ENCODE results near the gene LPP.
"Not testable (repeated sequence)": the region's sequence is repeated elsewhere in the genome, so short reads cannot be mapped to it uniquely, and the experiment has no call there.

The LPP gene

GRCh38 chr3:188154014-188154808, at the start of gene LPP:
Gene LPP (plus strand): TSS chr3:188154157. CDS start chr3:188406121, 251,964 bp downstream.
- peak; percentile 88 to 90 for DNase-seq

- no peak for DNase-seq
These were observed 48.0 kb upstream of the LPP start for GRCh38 chr3:188106006-188106405.

GRCh38 chr3:188106454-188106853, 47.5 kb upstream of the LPP start:
- no peak for DNase-seq

- no peak for DNase-seq
These were observed 46.8 kb upstream of the LPP start for GRCh38 chr3:188106887-188107830.

- no peak for DNase-seq
These were observed 45.1 kb upstream of the LPP start for GRCh38 chr3:188108703-188109412.

- DNase-seq = no peak
These were observed 42.9 kb upstream of the LPP start for GRCh38 chr3:188111002-188111584.

GRCh38 chr3:188113756-188114155, 40.2 kb upstream of the LPP start:
- no peak for DNase-seq

GRCh38 chr3:188119846-188120245, 34.1 kb upstream of the LPP start:
- no peak for DNase-seq

GRCh38 chr3:188122571-188123169, 31.3 kb upstream of the LPP start:
- no peak for DNase-seq

GRCh38 chr3:188123170-188123905, 30.6 kb upstream of the LPP start:
- DNase-seq = no peak

- no peak for DNase-seq
These were observed 29.8 kb upstream of the LPP start for GRCh38 chr3:188124184-188124583.

GRCh38 chr3:188125076-188125475, 28.9 kb upstream of the LPP start:
- peak in 1 of 2 donors; percentile 14 for DNase-seq

GRCh38 chr3:188126276-188126675, 27.7 kb upstream of the LPP start:
- no peak for DNase-seq

GRCh38 chr3:188126934-188127333, 27.0 kb upstream of the LPP start:
- no peak for DNase-seq

GRCh38 chr3:188128905-188129304, 25.1 kb upstream of the LPP start:
- DNase-seq = no peak

GRCh38 chr3:188131023-188131422, 22.9 kb upstream of the LPP start:
- DNase-seq = not testable (repeated sequence)

GRCh38 chr3:188133219-188133618, 20.7 kb upstream of the LPP start:
- no peak for DNase-seq

GRCh38 chr3:188133646-188134045, 20.3 kb upstream of the LPP start:
- no peak for DNase-seq

GRCh38 chr3:188134079-188134478, 19.9 kb upstream of the LPP start:
- no peak for DNase-seq

- no peak for DNase-seq
These were observed 19.1 kb upstream of the LPP start for GRCh38 chr3:188134856-188135255.

GRCh38 chr3:188135271-188135670, 18.7 kb upstream of the LPP start:
- no peak for DNase-seq

GRCh38 chr3:188137051-188137450, 16.9 kb upstream of the LPP start:
- no peak for DNase-seq

Data from CD4-positive, alpha-beta T cell treated with Interleukin-4 for 1 hour (primary cell).